Measurements from ENCODE around the gene TTC23L.

The TTC23L gene

DNA sequence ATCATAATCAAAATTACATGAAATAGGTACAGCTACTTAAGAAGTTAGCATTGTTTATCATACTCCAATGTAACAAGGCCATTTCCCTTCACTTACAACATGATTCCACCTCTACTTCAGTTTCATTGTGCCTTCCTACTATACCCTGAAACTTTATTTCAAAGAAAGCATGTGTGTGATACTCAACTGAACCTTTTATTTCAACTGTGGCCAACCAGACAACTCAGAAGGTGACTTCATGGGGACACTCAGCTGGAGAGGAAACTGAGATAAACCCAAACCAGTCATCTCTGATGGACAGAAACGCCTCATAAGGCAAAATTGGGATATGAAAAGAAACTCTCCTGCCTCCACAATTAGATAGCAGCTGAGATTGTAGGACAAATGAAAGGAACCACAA lies 5.9 kb upstream of the TTC23L start:
- no peak for DNase-seq (ENCODE audit: low read depth in 3 of 3)

DNA sequence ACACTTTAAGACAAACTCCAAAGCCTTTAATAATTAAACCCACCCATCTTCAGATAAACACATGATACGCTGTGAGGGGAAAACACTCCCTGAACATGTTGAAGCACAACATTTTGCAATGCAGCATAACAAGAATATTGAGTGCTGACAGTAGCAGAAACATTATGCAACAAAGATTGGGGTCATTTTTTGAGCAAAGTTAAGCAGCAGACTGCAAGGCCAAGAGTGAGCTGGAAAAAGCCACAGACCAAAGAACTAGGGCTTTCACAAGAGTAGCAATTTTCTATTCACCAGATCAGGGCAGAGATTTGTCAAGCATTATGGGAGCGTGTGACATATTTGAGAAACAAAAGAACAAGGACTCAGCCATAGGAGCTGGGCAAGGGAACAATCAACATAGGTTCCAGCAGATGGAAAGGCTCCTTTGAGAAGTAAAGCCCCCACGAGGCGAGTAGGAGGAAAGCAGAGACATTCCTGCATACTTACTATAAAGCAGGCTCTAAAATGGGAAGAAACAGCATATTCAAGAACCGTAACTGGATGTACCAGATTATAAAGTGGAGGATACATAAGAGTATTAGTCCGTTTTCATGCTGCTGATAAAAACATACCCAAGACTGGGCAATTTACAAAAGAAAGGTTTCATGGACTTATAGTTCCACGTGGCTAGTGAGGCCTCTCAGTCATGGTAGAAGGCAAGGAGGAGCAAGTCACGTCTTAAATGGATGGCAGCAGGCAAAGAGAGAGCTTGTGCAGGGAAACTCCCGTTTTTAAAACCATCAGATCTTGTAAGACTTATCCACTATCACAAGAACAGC lies 4.8 kb upstream of the TTC23L start:
- no peak for DNase-seq (ENCODE audit: low read depth in 3 of 3)

DNA sequence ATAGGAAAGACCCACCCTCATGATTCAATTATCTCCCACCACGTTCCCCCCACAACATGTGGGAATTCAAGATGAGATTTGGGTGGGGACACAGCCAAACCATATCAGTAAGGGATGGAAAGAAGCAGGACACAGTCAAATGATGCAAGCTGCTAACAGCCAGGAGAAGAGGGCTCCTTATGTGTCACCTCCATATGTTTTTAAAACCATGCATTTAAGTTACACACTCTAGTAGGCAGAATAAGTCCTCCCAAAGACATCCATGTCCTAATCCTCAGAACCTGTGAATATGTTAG lies 4.2 kb upstream of the TTC23L start:
- DNase-seq (ENCODE audit: low read depth in 3 of 3) = no peak

DNA sequence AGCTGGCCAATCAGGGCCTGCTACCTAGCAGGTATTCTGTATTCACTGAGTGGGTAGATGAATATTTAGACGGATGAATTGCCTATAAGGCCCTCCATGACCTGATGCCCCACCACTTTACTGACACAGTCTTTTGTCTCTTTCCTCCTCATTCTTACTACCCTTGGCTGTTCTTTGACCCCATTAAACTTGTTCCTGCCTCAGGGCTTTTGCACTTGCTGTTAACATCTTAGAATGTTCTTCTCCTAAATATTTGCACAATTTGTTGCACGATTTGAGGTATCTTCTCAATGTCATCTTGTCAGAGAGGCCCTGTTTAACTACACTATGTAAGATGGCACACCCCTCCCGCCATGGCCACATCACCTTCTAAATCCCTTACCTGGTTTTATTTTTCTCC lies 3.3 kb upstream of the TTC23L start:
- DNase-seq (ENCODE audit: low read depth in 3 of 3) = no peak

DNA sequence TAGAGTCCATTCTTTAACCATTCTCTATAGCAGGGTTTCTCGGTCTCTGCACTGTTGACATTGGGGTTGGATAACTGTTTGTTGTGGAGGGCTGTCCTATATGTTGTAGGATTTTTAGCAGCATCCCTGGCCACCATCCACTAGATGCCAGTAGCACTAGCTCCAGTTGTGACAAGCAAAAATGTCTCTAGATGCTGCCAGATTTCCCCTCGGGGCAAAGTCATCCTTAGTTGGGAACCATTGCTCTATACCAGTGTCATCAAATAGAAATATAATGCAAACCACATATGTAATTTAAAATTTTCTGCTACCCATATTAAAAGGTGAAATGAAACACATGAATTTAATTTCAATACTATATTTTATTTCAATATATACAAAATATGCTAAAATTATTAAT lies 2.9 kb downstream of the TTC23L start:
- DNase-seq (ENCODE audit: low read depth in 3 of 3) = no peak

DNA sequence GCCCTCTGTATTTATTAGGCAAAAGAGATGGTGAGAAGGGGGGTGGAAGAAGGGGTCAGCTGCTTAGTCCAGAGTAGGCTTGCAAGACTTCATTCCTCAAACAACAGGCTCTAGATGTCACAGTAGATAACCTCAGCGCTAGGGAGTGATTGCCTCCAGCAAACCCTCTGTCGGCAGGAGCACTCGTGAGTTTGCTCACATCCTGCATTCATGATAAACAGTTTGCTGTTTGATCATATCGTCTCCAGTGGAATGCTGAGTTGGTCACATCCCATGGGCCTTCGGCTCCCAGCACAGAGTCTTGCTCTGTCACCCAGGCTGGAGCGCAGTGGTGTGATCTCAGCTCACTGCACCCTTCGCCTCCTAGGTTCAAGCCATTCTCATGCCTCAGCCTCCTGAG lies 3.6 kb downstream of the TTC23L start:
- no peak for DNase-seq (ENCODE audit: low read depth in 3 of 3)

DNA sequence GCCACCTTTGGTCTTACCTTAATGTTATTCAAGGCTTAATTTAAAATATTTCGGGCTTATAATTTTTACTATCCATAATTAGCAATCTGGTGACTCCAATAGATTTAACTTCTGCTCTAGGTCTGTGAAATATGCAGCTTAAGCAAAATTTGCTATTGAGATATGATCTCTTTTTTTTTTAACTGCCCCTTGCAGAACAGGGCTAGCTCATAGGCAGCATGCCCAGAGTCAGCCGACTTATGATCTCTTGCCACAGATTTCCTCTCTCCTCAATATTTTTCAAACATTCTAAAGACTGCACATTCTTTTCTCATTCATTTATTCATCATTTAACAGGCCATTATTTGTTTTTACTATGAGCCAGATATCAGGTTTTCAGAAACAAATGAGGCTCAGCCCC lies 4.5 kb downstream of the TTC23L start:
- DNase-seq (ENCODE audit: low read depth in 3 of 3) = no peak

DNA sequence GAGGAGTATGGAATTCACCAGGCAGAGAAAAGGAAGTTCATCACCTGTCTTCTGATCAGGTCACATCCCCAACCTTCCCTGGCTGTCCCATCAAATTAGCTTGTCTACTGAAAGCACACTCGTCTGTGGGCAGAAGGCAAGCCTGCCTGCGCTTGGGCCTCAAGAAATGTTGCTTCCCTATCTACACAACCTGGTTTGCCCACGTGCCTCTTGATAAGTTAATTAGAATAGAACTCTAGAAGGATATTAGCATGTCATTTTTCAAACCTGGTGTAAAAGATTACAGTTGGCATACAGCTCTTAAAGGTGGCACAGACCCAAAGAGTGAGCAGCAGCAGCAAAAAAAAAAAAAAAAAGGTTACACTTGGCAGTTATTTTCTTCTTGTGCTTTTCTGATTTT lies 5.1 kb downstream of the TTC23L start:
- no peak for DNase-seq (ENCODE audit: low read depth in 3 of 3)

DNA sequence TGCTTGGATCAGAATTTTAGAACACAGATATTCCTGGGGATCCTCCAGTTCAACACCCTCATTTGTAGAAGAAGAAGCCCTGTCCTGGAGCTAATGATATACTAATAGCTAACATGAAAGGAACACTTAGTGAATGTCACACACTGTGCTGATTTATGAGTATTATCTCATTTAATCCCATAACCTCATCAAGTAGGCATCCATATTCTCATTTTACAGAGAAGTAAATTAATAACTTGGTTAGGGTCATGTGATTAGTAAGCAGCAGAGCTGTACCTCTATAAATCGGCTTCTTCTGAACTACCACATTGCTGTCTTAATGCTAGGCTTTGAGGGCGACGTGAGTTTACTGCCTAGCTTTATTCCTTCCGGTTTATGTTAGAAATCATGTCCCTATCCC lies 6.0 kb downstream of the TTC23L start:
- DNase-seq (ENCODE audit: low read depth in 3 of 3) = no peak

DNA sequence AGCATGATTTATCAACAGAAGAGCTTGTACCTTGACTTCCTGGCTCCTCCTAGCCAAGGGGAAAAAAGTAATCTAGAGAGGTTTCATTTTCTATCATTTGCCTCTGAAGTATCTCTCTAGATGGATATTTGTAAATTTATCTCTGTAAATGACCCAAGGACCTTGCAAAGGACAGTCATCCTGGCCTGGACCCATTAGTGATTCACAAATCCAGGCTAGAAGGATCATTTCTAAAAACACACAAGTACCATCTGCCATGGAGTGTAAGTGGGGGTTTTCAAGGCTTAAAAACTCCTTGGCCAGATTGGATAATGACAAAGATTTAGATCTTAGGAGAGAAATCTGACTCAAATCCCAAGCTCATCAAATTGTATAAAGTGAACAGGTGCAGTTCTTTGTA lies 8.1 kb downstream of the TTC23L start:
- DNase-seq (ENCODE audit: low read depth in 3 of 3) = no peak

DNA sequence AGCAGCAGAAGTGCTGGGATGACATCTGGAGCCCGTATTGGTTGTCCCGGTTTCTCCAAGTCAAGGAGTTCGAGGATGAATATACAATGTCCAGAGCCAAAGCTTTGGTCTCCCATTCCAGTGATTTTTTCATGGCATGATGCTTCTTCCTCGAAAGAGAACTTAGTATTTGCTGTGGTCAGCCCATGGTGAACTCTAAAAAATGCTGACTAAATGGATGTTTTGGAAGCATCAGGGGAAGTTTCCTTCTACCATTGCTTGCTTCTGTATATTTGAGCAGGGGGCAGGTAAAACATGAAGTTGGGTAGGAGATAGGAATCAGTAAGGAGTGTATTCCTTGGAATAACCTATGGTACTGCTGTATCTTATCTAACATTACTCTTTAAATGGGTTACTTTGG lies 8.6 kb downstream of the TTC23L start:
- no peak for DNase-seq (ENCODE audit: low read depth in 3 of 3)

DNA sequence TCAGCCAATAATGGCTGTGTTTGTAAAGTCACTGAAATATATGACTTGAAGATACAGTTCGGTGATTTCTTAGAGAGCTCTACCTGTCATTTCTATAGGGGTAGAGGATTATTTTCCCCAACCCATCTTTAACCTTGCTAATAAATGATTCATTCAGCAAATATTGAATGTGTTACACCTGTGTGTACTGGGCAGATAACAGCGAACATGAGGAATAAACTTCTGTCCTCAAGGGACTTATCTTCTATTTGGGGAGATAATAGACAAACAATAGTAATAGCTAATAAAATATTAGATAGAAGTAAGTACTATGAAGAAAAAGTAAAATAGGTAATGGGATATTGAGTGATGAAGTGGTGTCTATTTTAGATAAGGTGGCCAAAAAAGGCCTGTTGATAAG lies 9.3 kb downstream of the TTC23L start:
- no peak for DNase-seq (ENCODE audit: low read depth in 3 of 3)

DNA sequence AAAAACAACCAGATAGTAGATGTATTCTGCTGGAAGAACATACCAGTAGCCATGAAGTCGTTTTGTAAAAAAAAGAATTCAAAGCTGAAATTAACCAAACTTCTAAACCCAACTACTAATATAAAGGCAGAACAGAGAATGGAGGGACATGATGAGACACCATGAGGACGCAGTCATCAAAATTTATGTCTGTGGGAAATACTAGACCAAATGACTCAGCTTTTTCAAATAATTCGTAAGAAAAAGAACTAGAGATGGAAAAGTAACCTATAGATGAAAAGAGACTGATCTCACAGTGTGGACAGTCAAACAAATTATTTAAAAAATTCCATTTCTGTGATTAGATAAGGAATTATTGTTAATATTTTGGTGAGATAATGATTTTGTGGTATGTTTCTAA lies 10.3 kb downstream of the TTC23L start:
- DNase-seq (ENCODE audit: low read depth in 3 of 3) = no peak

DNA sequence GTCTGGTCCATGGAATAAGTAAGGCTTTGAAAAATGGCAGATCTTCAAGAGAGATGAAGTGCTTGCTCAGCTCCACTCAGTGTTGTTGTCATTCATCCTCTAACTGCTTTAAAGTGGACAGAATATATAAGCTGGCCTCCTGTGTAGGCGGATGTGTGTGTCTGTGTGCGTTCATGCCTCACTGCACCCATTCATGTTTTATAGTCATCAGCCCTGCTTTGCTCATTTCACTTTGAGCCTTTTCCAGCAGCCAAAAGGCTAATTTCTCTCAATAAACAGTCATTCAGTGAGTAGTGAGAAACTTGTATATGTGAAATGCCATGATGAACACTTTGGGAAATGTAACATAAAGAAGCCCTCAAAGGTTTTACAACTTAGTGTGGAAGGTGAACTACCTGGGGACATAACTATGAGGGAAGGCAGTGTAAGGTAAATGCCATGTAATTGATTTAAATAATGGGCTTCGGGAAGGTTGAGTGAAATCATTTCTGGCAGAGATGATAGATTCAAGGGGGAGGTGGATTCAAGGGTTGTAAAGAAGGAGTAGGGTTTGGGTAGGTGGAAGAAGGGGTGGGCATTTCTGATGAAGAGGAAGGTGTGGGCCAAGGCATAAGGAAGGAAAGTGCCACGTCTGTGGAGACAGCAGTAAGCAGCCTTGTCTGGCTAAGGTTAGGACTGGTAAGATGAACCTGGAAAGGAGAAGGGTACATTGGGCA lies 15.7 kb downstream of the TTC23L start:
- no peak for DNase-seq (ENCODE audit: low read depth in 3 of 3)

DNA sequence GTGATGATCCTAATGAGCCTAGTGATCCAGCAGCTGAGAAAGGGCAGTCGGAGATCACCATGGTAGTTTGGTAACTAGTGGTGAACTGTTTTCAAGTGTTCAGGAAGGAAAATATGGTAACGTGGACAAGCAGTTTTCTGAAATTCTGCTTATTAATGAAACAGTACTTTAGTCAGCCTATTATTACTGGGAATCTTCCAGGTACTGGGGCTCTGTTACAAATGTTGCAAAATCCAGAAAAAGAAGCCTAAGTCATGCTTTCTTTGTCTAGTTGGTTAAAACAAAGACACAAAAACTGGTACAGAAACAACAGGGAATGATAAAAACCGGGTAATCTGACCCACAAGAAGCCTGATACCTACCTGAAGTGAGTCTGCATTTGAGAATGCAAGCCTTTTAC lies 18.2 kb downstream of the TTC23L start:
- DNase-seq (ENCODE audit: low read depth in 3 of 3) = no peak

DNA sequence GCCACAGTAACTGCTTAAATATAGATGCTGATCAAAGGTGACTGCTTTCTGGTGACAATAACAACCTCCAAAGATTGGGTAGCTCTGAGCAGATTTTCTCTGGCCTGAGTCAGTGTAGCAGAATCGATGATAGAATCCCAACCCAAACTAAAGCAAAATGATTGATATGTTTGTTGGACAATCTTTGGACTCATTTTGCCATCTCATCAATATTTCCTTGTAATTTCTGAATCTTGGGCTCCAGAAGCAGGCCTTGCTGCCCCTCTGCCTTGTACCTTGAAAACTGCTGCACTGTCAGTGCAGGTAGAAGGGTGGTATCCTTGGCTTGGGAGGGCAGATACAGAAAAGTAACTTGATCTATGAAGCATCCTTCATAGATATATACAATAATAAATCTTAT lies 18.9 kb downstream of the TTC23L start:
- no peak for DNase-seq (ENCODE audit: low read depth in 3 of 3)

DNA sequence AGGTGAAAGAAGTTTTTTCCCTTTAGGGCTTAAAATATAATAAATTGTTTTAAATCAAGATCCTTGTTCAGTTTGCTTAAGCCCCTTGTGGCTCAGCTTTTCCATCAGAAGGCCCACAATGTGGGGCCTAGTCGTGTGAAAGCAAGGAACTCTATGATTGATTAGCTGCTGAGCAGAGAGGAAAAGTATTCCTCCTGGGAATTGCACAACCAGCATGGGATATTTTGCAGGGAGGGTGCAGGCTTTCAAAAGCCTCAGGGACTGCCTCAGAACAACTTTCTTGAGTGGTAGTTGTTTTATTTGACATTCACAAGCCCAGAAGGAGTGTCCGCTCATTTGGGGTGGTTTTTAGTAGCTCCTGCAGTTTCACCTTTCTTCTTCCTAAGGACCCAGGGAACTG lies 19.8 kb downstream of the TTC23L start:
- DNase-seq (ENCODE audit: low read depth in 3 of 3) = no peak

DNA sequence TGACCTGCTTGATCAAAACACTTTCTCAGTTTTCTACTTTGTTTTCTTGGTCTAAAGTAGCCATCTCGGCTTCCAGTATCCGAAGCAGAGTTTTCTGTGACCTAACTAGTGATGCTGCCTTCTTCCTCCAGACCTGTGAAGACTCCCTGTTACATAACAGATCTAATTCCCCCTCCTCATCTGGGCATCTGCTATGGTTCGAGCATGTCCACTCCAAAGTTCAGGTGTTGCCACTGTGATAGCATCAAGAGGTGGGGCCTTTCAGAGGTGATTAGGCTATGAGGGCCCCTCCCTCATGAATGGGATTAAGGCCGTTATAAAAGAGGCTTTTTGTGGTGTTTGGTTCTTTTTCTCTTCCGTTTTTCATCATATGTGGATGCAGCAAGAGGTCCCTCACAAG lies 20.3 kb downstream of the TTC23L start:
- DNase-seq (ENCODE audit: low read depth in 3 of 3) = no peak

DNA sequence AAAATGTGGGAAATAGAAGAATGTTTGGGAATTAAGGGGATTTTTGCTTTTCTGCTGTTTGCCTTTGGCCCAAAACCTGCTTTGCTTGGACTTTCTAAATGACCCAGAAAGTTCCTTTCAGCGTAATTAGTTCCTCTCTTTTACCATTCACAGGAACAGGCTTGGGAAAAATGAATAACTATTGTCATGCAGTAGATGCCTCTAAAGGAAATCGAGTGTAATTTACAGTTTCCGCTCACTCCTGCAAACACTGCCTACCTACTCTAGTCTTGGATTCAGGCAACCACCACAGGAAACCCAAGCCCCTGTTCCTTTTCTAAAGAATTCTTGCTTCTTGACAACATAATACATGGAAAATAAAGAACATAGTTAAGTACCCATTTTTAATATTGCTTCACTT lies 25.0 kb downstream of the TTC23L start:
- DNase-seq (ENCODE audit: low read depth in 3 of 3) = no peak

DNA sequence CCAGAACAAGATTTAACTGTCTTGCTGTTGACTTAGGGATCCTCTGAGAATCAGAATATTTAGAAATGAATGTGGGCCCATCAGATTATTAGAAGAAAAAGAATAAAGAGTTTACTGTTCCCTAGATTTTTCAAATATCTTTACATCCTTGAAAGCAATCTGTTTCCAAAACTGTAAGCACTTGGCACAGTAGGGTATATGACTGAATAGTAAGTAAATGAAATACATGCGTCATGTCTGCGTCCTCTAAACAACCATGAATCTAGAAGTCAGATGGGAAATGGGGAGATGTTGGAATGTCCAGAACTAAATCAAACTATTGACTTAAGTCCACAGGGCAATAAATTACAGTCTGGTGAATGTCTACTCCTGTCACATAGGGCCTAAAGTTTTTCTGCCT lies 26.1 kb downstream of the TTC23L start:
- DNase-seq (ENCODE audit: low read depth in 3 of 3) = no peak

DNA sequence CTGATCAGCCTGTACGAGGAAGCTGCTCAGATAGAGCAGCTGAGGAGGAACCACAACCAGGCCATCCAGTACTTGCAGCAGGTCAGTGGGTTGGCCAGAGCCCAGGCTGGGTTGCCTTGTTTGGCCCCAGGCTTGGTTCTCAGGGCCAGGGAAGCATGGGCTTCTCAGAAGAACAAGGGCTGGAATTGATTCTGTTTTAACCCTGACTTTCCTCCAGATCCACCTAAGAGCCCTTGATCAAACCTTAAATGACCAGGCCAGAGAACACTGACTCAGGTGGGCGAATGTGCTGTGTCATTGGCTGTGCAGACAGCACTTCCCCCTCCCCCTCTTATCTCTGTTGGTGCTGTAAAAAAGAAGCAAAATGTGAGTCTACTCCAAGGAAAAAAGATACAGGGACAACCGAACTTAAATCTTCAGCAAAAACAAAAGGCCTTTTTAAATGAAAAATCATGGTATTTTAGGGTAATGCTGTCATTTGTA lies 28.1 kb downstream of the TTC23L start:
- no peak for DNase-seq (ENCODE audit: low read depth in 3 of 3)

DNA sequence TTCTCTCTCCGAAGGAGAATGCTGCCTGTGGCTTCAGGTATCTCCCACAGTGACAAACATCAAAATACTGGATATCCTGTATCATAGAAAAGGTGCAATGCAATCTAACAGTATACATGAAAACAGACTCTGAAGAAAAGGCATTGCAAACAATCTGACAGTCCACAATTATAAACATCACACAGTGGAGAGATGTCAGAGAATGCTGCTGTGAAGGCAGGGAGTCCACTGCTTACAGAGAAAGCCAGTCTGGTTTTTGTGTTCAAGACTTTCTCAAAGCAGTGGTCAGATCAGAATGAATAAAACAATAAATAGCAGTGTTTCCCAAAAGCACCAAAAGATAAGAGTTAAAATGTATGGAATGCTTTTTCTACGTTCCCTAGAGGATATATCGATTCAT lies 28.7 kb downstream of the TTC23L start:
- no peak for DNase-seq (ENCODE audit: low read depth in 3 of 3)

DNA sequence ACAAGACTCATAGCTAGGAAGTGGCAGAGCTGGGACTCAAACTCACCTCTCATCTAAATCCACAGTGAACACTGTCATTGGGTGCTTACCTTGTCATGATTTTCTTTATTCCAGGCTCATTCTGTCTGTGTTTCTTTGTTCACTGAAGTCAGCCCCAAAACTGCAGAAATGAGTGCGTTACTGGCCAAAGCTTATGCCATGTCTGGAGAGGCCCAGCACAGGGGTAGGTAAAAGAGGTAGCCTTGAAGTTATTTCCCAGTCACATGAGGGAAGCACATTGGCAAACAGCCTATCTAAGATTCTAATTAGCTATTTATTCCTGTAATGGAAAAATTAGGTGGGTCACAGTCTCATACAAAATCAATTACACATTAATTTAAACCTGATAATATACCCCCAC lies 29.8 kb downstream of the TTC23L start:
- no peak for DNase-seq (ENCODE audit: low read depth in 3 of 3)

DNA sequence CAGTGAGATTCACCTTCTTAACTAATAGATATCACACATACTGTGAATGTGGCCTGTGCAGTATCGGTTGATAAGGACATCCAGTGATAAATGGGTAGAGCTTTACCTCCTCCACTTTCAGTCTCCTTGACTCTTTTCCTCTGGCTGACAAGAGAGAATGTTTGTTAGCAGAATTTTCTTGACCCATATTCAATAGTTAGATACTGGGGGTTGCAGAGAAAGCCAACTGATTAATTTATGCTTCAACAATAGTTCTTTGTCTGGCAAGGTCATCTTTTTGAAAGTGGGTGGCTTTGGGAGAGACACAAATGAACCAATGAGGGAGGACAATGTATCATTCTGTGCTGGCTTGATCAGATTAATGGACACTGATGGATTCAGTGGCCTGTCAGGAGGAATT lies 30.3 kb downstream of the TTC23L start:
- DNase-seq (ENCODE audit: low read depth in 3 of 3) = no peak

Measured in stimulated activated CD4-positive, alpha-beta T cell treated with anti-CD3 and anti-CD28 coated beads, TNF-alpha, amount 100 ng/mL, for 24 hours (primary cell).